K562 (cell line): ENCODE data around the gene SCMH1. TPM values are rescaled to one million over a fixed set of nuclear protein-coding genes. Genes with fewer than 3 reads are reported as not detected.

Experiments
- ARID2 ChIP-seq: fragments of 450-650 bp; IDR thresholded peaks from 2 replicates; pipeline ENCODE4 v1.6.1; 2017; ENCODE audit warnings: antibody characterized with exemption, mild to moderate bottlenecking
- DDX20 ChIP-seq: fragments of 450-650 bp; IDR thresholded peaks from 2 replicates; pipeline ENCODE4 v1.6.1; 2016; ENCODE audit warnings: missing genetic modification characterization, low read depth, mild to moderate bottlenecking, missing compliant biosample characterization, moderate library complexity
- DNMT1 ChIP-seq: fragments of 450-650 bp; IDR thresholded peaks from 2 replicates; pipeline ENCODE4 v1.6.1; 2016; ENCODE audit warnings: antibody characterized with exemption, mild to moderate bottlenecking
- HDAC2 ChIP-seq: fragments of 450-650 bp; IDR thresholded peaks from 2 replicates; pipeline ENCODE4 v1.6.1; 2016; ENCODE audit warnings: mild to moderate bottlenecking
- HDGF ChIP-seq: fragments of 450-650 bp; IDR thresholded peaks from 2 replicates; pipeline ENCODE4 v1.6.1; 2016
- HNRNPUL1 ChIP-seq: fragments of 200-400 bp; formaldehyde crosslinking; IDR thresholded peaks from 2 replicates; pipeline ENCODE4 v1.6.1; 2017; ENCODE audit warnings: low read length
- MED1 ChIP-seq: sonication (generic); formaldehyde crosslinking; IDR thresholded peaks from 2 replicates; pipeline ENCODE4 v1.8.1; 2023; ENCODE audit warnings: missing genetic modification reagents, borderline replicate concordance
- PHTF2 ChIP-seq: fragments of 250-450 bp; sonication (Bioruptor Pico); IDR thresholded peaks from 2 replicates; pipeline ENCODE4 v1.5.0; 2021; ENCODE audit warnings: mild to moderate bottlenecking
- POLR2AphosphoS5 ChIP-seq: IDR thresholded peaks from 2 replicates; pipeline ENCODE4 v1.6.1; 2011; ENCODE audit warnings: mild to moderate bottlenecking, low read depth, low read length, moderate library complexity; ENCODE audit not compliant: control insufficient read depth, insufficient read depth
- RBBP5 ChIP-seq: fragments of 200-600 bp; sonication (generic); IDR thresholded peaks from 2 replicates; pipeline ENCODE4 v1.6.1; 2012; ENCODE audit warnings: borderline replicate concordance, mild to moderate bottlenecking, low read length, control low read depth, inconsistent platforms; ENCODE audit not compliant: insufficient read depth, poor library complexity, severe bottlenecking
- RBFOX2 ChIP-seq: fragments of 200-400 bp; formaldehyde crosslinking; IDR thresholded peaks from 2 replicates; pipeline ENCODE4 v1.6.1; 2017; ENCODE audit warnings: low read depth, mild to moderate bottlenecking, low read length, moderate library complexity
- SAFB2 ChIP-seq: fragments of 200-400 bp; formaldehyde crosslinking; IDR thresholded peaks from 2 replicates; pipeline ENCODE4 v1.6.1; 2018; ENCODE audit warnings: borderline replicate concordance, low read length, low read depth, moderate library complexity; ENCODE audit not compliant: severe bottlenecking
- SMAD2 ChIP-seq: fragments of 150-350 bp; IDR thresholded peaks from 2 replicates; pipeline ENCODE4 v1.6.1; 2014; ENCODE audit warnings: low read depth, mild to moderate bottlenecking, low read length
- SMAD4 ChIP-seq: fragments of 250-450 bp; sonication (Bioruptor Pico); conservative IDR thresholded peaks from 2 replicates; pipeline ENCODE4 v1.8.0; 2021; ENCODE audit warnings: inconsistent platforms, mild to moderate bottlenecking, moderate library complexity
- TEAD2 ChIP-seq: fragments of 450-650 bp; IDR thresholded peaks from 2 replicates; pipeline ENCODE4 v1.6.1; 2016; ENCODE audit warnings: missing genetic modification characterization, control low read depth, missing compliant biosample characterization
- TEAD4 ChIP-seq, 2 experiments: sonication (generic) in 1 of 2; formaldehyde crosslinking in 1 of 2; IDR thresholded peaks; 2 replicates each; pipeline versions ENCODE4 v1.6.1 to v1.8.0; 2012 to 2022; ENCODE audit warnings: borderline replicate concordance in 1 of 2, inconsistent platforms in 1 of 2, low read length in 1 of 2, mild to moderate bottlenecking in 1 of 2, missing genetic modification reagents in 1 of 2
- TRIM28 ChIP-seq: fragments of 450-650 bp; IDR thresholded peaks from 2 replicates; pipeline ENCODE4 v1.6.1; 2017
- U2AF2 ChIP-seq: fragments of 200-400 bp; formaldehyde crosslinking; optimal IDR thresholded peaks from 2 replicates; pipeline ENCODE3; 2017; ENCODE audit warnings: low read depth, mild to moderate bottlenecking, low read length
- ZFPM2 ChIP-seq: fragments of 250-450 bp; sonication (Bioruptor Pico); IDR thresholded peaks from 2 replicates; pipeline ENCODE4 v1.5.1; 2022; ENCODE audit warnings: mild to moderate bottlenecking
- ZNF282 ChIP-seq: sonication (generic); formaldehyde crosslinking; IDR thresholded peaks from 2 replicates; pipeline ENCODE4 v1.8.1; 2023; ENCODE audit warnings: missing genetic modification reagents
- ZNF778 ChIP-seq: fragments of 450-650 bp; formaldehyde crosslinking; IDR thresholded peaks from 2 replicates; pipeline ENCODE4 v1.4.0; 2020; ENCODE audit warnings: mild to moderate bottlenecking, moderate library complexity
- polyA plus RNA-seq, 8 experiments: library from polyadenylated mRNA; depleted of rRNA in 4 of 8; stranded (reverse) in 5 of 8; unstranded in 3 of 8; fragments of >200 nt; fragmentation: Nextera tagmentation in 2 of 8; fragmentation: Illumina TruSeq in 1 of 8; extraction: Ambion mirVana in 2 of 8; extraction: Trizol in 1 of 8; gene quantifications; 2 replicates each; pipeline versions ENCODE4 v1.2.1 to v1.2.3, GENCODE V29; 2011 to 2014; ENCODE audit warnings: inconsistent platforms in 1 of 8, missing spikeins in 1 of 8
- total RNA-seq, 7 experiments: library from RNA; depleted of rRNA in 6 of 7; stranded (reverse); fragments of >200 nt in 6 of 7; fragmentation: Illumina TruSeq in 2 of 7; extraction: Trizol in 2 of 7; gene quantifications; 2 replicates each; pipeline versions ENCODE4 v1.2.1 to v1.2.3, GENCODE V29; 2011 to 2021; ENCODE audit warnings: low replicate concordance in 1 of 7
- TF ChIP-seq, protein P1 (sequence below): fragments of 450-650 bp; IDR thresholded peaks from 2 replicates; pipeline ENCODE4 v1.6.1; 2017; ENCODE audit warnings: antibody characterized with exemption, mild to moderate bottlenecking
- TF ChIP-seq, protein P2 (sequence below): sonication (generic); formaldehyde crosslinking; IDR thresholded peaks from 2 replicates; pipeline ENCODE4 v1.9.0; 2022; ENCODE audit warnings: mild to moderate bottlenecking, missing genetic modification reagents
- TF ChIP-seq, protein P3 (sequence below): IDR thresholded peaks from 3 replicates; pipeline ENCODE4 v1.6.1; 2011; ENCODE audit warnings: borderline replicate concordance, mild to moderate bottlenecking; ENCODE audit not compliant: insufficient read length, insufficient read depth

SCMH1 gene
- total and polyA plus RNA-seq, 9 of the 15 experiments (the other 6 are each of a cell fraction or from before 2014, with no cell fraction given): 8.5 to 37.0 (median 26.8) TPM

DNA sequence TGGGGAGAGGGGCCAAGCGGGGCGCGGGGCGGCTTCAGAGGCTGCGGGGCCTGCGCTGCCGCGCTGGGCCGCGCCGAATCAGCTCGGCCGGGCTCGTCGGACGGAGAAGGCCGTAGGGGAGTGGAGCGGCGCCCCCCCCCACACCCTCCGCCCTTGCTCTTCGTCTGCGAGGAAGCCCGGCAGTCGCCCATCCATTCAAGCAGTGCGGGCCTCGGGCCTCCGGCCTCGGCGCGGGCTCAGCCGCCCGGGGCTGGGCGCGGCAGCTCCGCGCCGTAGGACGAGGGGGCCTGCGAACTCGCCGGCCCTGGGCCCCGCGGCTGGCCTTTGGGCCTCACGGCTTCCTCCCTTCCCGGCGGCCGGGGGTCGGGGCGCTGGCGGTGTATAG is 262.0 kb downstream of the SCMH1 start (continued):
- TF ChIP-seq, protein P1, sequence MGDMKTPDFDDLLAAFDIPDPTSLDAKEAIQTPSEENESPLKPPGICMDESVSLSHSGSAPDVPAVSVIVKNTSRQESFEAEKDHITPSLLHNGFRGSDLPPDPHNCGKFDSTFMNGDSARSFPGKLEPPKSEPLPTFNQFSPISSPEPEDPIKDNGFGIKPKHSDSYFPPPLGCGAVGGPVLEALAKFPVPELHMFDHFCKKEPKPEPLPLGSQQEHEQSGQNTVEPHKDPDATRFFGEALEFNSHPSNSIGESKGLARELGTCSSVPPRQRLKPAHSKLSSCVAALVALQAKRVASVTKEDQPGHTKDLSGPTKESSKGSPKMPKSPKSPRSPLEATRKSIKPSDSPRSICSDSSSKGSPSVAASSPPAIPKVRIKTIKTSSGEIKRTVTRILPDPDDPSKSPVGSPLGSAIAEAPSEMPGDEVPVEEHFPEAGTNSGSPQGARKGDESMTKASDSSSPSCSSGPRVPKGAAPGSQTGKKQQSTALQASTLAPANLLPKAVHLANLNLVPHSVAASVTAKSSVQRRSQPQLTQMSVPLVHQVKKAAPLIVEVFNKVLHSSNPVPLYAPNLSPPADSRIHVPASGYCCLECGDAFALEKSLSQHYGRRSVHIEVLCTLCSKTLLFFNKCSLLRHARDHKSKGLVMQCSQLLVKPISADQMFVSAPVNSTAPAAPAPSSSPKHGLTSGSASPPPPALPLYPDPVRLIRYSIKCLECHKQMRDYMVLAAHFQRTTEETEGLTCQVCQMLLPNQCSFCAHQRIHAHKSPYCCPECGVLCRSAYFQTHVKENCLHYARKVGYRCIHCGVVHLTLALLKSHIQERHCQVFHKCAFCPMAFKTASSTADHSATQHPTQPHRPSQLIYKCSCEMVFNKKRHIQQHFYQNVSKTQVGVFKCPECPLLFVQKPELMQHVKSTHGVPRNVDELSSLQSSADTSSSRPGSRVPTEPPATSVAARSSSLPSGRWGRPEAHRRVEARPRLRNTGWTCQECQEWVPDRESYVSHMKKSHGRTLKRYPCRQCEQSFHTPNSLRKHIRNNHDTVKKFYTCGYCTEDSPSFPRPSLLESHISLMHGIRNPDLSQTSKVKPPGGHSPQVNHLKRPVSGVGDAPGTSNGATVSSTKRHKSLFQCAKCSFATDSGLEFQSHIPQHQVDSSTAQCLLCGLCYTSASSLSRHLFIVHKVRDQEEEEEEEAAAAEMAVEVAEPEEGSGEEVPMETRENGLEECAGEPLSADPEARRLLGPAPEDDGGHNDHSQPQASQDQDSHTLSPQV: peak; percentile 89; the same call in 1 of the 2 replicates
- TF ChIP-seq TEAD4 (IDR thresholded peaks at IDR 0.05; ENCODE audit: low read length) (no peak), TEAD4 (CRISPR knock-in tag; IDR thresholded peaks at IDR 0.05; ENCODE audit: borderline replicate concordance) (no peak), TEAD2 (tag) (no peak), RBFOX2 (peak; percentile 81), SMAD4 (peak; percentile 81), ZNF778 (CRISPR knock-in tag) (no peak), DNMT1 (no peak), HDAC2 (no peak), DDX20 (tag) (no peak), PHTF2 (no peak), HDGF (no peak), SAFB2 (no peak), ZNF282 (no peak), ZFPM2 (CRISPR knock-in tag) (no peak), U2AF2 (no peak), ARID2 (no peak), TRIM28 (no peak), HNRNPUL1 (no peak), POLR2AphosphoS5 (no peak), RBBP5 (peak; percentile 91), MED1 (CRISPR knock-in tag) (no peak), SMAD2 (no peak)
- TF ChIP-seq, protein P2, sequence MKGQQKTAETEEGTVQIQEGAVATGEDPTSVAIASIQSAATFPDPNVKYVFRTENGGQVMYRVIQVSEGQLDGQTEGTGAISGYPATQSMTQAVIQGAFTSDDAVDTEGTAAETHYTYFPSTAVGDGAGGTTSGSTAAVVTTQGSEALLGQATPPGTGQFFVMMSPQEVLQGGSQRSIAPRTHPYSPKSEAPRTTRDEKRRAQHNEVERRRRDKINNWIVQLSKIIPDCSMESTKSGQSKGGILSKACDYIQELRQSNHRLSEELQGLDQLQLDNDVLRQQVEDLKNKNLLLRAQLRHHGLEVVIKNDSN (CRISPR knock-in tag): no peak
- TF ChIP-seq, protein P3, sequence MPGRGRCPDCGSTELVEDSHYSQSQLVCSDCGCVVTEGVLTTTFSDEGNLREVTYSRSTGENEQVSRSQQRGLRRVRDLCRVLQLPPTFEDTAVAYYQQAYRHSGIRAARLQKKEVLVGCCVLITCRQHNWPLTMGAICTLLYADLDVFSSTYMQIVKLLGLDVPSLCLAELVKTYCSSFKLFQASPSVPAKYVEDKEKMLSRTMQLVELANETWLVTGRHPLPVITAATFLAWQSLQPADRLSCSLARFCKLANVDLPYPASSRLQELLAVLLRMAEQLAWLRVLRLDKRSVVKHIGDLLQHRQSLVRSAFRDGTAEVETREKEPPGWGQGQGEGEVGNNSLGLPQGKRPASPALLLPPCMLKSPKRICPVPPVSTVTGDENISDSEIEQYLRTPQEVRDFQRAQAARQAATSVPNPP: no peak
